ENCODE results near the gene KCNG1.
A peak's percentile ranks its signal among the peaks of the same experiment; 100 is the strongest.
"Not testable (repeated sequence)": the region's sequence is repeated elsewhere in the genome, so short reads cannot be mapped to it uniquely, and the experiment has no call there.

The KCNG1 gene

DNA sequence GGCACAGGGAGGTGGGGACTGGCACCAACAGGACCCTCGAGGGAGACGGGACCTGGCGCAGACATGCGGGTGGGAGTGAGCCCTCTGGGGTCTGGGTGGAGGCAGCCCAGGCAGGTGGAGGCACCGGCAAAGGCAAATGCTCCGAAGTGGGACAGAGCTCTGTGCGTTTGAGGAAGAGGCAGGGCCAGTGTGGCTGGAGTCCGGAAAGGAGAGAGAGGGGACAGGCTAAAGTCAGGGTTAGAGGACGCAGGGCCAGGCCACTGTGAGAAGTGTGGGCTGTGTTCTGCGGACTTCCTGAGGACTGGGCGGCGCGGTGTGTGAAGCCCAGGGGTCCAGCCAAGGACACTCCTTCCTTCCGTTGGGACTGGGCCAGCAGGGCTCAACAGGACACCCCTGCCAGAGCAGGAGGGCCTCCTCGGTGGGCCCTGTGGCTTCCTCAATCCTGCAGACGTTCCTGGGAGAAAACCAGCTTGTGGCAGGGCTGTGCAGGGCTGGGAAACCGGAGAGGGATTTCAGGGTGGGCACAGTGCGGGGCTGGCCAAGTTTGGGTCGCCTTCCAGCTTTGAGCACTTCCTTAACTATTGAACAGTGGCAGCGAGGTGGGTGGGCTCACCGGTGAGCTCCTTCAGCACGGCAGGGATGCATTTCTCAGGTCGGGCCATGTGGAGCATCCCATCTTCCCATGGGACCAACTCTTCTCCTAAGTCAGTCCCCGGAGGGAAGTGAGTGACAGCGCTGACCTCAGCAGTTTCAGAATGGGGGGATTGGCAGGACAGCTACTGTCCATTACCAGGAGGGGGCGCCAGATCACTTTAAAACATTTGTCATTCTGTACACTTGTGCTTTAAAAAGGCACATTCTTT is 41.8 kb downstream of the KCNG1 start:
- no peak for DNase-seq (ENCODE audit: extremely low read depth, low read depth)
- H3K4me3 ChIP-seq (replicated peaks; ENCODE audit: low read depth, low read length) = no peak overlapping the region
- TF ChIP-seq CTCF (IDR thresholded peaks at IDR 0.05; ENCODE audit: low read depth, low read length, missing control alignments) = peak; percentile 83

- TF ChIP-seq CTCF (IDR thresholded peaks at IDR 0.05; ENCODE audit: low read depth, low read length, missing control alignments) = no peak
- H3K4me3 ChIP-seq (replicated peaks; ENCODE audit: low read depth, low read length) = no peak overlapping the region
- DNase-seq (ENCODE audit: extremely low read depth, low read depth) = peak; percentile 87
Observed at GRCh38 chr20:50980071-50980681, 42.7 kb downstream of the KCNG1 start.

- not testable (repeated sequence) for DNase-seq (ENCODE audit: extremely low read depth, low read depth); H3K4me3 ChIP-seq (replicated peaks; ENCODE audit: low read depth, low read length)
Observed at GRCh38 chr20:50978533-50978932, 44.4 kb downstream of the KCNG1 start.

- TF ChIP-seq CTCF (IDR thresholded peaks at IDR 0.05; ENCODE audit: low read depth, low read length, missing control alignments) = no peak
- H3K4me3 ChIP-seq (replicated peaks; ENCODE audit: low read depth, low read length) = no peak overlapping the region
- no peak for DNase-seq (ENCODE audit: extremely low read depth, low read depth)
Observed at GRCh38 chr20:50977066-50978021, 45.6 kb downstream of the KCNG1 start.

- no peak overlapping the region for H3K4me3 ChIP-seq (replicated peaks; ENCODE audit: low read depth, low read length)
- no peak for DNase-seq (ENCODE audit: extremely low read depth, low read depth)
- no peak for TF ChIP-seq CTCF (IDR thresholded peaks at IDR 0.05; ENCODE audit: low read depth, low read length, missing control alignments)
Observed at GRCh38 chr20:50975701-50976330, 47.1 kb downstream of the KCNG1 start.

- no peak overlapping the region for H3K4me3 ChIP-seq (replicated peaks; ENCODE audit: low read depth, low read length)
- DNase-seq (ENCODE audit: extremely low read depth, low read depth) = no peak
- no peak for TF ChIP-seq CTCF (IDR thresholded peaks at IDR 0.05; ENCODE audit: low read depth, low read length, missing control alignments)
Observed at GRCh38 chr20:50969912-50970311, 53.0 kb downstream of the KCNG1 start.

Data from HFF-Myc (cell line).